ENCODE measurements around the gene TMEM256. TPM values are rescaled to one million over a fixed set of nuclear protein-coding genes. Genes with fewer than 3 reads are reported as not detected.

Gene TMEM256
- total RNA-seq, 1 experiment from 2014 or later, result 151 TPM

- no peak overlapping the region for H3K9ac ChIP-seq (ENCODE audit: extremely low read depth, insufficient read length, low read length)
- peak overlapping the region; percentile 53 for H2AFZ ChIP-seq (ENCODE audit: low read length)
- no peaks in the 10 kb centered on the region for H3K79me2 ChIP-seq (ENCODE audit: insufficient read depth, low read length)
- H4K5ac ChIP-seq (ENCODE audit: insufficient read length, low read depth, low read length), result no peak overlapping the region
- no peak overlapping the region for H3K27ac ChIP-seq (ENCODE audit: insufficient read length, low read depth, low read length)
- peaks cover 17% of the 10 kb centered on the region for H3K23me2 ChIP-seq (ENCODE audit: insufficient read length, low read depth, low read length, poor library complexity, severe bottlenecking)
- Mint-ChIP-seq H3K36me3 (ENCODE audit: insufficient read depth in 1 of 3, low read depth in 3 of 3) (peaks cover 5 to 11% (median 8%) of the 10 kb centered on the region in 3 experiments; a peak in 5 of 7 replicates), H3K9me3 (peaks cover 7% of the 10 kb centered on the region in 2 experiments), H3K27ac (peak overlapping the region in 1 of 3 experiments; percentile 8; a peak in 1 of 7 replicates), H3K4me1 (peaks cover 21 to 25% of the 10 kb centered on the region in 2 experiments), H3K4me3 (peak overlapping the region; percentile 76 to 78), H3K27me3 (ENCODE audit: low read depth) (peaks cover 52% of the 10 kb centered on the region)
- no peak overlapping the region for H2BK5ac ChIP-seq (ENCODE audit: insufficient read length, low read length)
- H3K27me3 ChIP-seq (ENCODE audit: insufficient read depth, low read length), result peaks cover 11% of the 10 kb centered on the region; the same call in 1 of the 2 replicates
- no peak overlapping the region; the same call in 1 of the 2 replicates for H2BK15ac ChIP-seq (ENCODE audit: low read depth, low read length)
- no peak overlapping the region for H2AK5ac ChIP-seq (ENCODE audit: insufficient read length, low read length)
- H3K79me1 ChIP-seq (ENCODE audit: insufficient read depth, low read depth, low read length, poor library complexity, severe bottlenecking), result no peaks in the 10 kb centered on the region
- no peak overlapping the region for H3K56ac ChIP-seq (ENCODE audit: insufficient read length, low read depth, low read length)
- H3K4me2 ChIP-seq (ENCODE audit: insufficient read depth, insufficient read length, low read length), result peak overlapping the region; percentile 75
- no peak overlapping the region for H2BK120ac ChIP-seq (ENCODE audit: low read depth, low read length, poor library complexity, severe bottlenecking)
- H3K23ac ChIP-seq (ENCODE audit: insufficient read length, low read depth, low read length), result no peak overlapping the region
- H2BK12ac ChIP-seq (ENCODE audit: insufficient read length, low read depth, low read length), result no peak overlapping the region
- H4K91ac ChIP-seq (ENCODE audit: insufficient read length, low read depth, low read length), result no peak overlapping the region
- no peak overlapping the region for H4K8ac ChIP-seq (replicated peaks; ENCODE audit: insufficient read length, low read depth, low read length)
- WGBS (ENCODE audit: extremely low coverage, insufficient read length, low lambda C conversion rate), result no CpG with 5 or more reads among the region's 7 CpGs
- H3K4me1 ChIP-seq (ENCODE audit: insufficient read depth, low read length), result no peaks in the 10 kb centered on the region
- TF ChIP-seq CTCF (conservative IDR thresholded peaks at IDR 0.05), result no peak
- no peak overlapping the region for H3K14ac ChIP-seq (ENCODE audit: insufficient read depth, low read length)
- H3T11ph ChIP-seq (ENCODE audit: low read length), result no peak overlapping the region
- H3K9me3 ChIP-seq (ENCODE audit: control insufficient read depth, low read depth, low read length), result no peaks in the 10 kb centered on the region
- DNase-seq, result peak; percentile 64
- no peak overlapping the region for H2BK20ac ChIP-seq (ENCODE audit: low read depth, low read length, poor library complexity, severe bottlenecking)
- H3K18ac ChIP-seq (ENCODE audit: insufficient read length, low read depth, low read length), result no peak overlapping the region
- H3K4ac ChIP-seq (ENCODE audit: low read depth, low read length), result no peak overlapping the region
- no peaks in the 10 kb centered on the region for H4K20me1 ChIP-seq (ENCODE audit: control insufficient read depth, insufficient read depth, insufficient read length)
Observed at GRCh38 chr17:7380321-7380720, 23.6 kb downstream of the TMEM256 start.

Measured in H9 (cell line).